GM19467 (cell line): ENCODE data around the gene ZBTB32.
"Not testable (repeated sequence)": the region's sequence is repeated elsewhere in the genome, so short reads cannot be mapped to it uniquely, and the experiment has no call there.

Experiments
- ATAC-seq: cut with Tn5 transposase; IDR thresholded peaks from one replicate; pipeline ENCODE4 v1.9.1; 2021; ENCODE audit warnings: mild to moderate bottlenecking, moderate library complexity; ENCODE audit not compliant: unreplicated experiment

ZBTB32 gene

DNA sequence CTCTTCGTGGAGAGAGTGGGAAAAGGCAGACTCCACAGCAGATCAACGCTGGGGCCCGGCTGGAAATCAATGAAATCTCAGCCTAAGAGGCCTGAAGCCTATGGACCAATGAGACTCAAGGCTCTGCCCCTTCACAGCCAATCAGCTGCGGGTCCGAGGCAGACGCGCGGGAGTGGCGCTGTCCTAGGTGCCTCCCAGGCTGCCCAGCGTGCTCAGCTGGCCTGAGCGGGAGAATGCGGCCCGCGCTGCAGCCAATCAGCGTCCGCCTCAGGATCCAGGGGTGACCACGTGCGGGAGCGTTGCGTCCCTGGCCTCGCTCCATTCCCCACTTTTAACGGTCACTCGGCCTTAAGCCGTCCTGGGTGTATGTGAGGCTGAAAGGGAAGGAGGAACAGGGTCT, at the start of gene ZBTB32:
Gene ZBTB32, plus strand, starts transcription at position 341 of the 400 bp plus-strand sequence. CDS start 10,069 bp downstream, outside the sequence.
- no peak for ATAC-seq

- ATAC-seq, result not testable (repeated sequence)
Observed at GRCh38 chr19:35654828-35655227, 49.5 kb upstream of the ZBTB32 start.

DNA sequence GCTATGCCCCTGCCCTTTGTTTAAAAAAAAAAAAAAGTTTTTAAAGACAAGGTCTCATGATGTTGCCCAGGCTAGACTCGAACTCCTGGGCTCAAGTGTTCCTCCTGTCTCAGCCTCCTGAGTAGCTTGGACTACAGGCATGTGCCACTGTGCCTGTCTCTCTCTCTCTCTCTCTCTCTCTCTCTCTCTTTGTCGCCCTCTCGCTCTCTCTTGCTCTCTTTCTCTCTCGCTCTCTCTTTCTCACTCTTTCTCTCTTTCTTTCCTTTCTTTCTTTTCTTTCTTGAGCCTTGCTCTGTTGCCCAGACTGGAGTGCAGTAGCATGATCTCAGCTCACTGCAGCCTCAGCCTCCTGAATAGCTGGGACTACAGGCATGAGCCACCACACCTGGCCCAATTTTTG, 48.8 kb upstream of the ZBTB32 start:
- ATAC-seq, result no peak

DNA sequence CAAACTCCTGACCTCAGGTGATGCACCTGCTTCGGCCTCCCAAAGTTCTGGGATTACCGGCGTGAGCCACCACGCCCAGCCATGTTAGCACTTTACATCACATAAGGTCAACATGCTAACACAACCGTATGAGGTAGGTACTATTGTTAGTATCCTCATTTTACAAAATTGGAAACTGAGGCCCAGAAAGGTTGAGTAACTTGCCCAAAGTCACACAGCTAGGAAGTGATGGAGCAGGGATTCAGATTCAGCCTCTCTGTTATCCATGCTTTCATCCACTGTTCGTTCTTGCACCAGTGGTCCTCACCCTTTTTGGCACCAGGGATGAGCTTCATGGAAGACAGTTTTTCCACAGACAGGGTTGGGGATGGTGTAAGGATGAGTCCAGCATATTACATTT, 47.7 kb upstream of the ZBTB32 start:
- ATAC-seq, result no peak

GRCh38 chr19:35657904-35658700, 46.3 kb upstream of the ZBTB32 start:
- no peak for ATAC-seq

DNA sequence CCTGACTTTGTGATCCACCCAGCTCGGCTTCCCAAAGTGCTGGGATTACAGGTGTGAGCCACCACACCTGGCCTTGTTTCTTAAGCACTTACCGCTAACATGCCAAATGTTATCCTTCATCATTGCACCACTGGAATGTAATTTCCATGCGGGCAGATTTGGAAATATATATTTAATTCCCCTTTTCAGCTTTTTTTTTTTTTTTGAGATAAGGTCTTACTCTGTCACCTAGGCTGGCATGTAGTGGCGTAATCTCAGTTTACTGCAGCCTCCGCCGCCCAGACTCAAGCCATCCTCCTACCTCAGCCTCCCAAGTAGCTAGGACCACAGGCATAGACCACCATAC, 42.4 kb upstream of the ZBTB32 start:
- no peak for ATAC-seq

DNA sequence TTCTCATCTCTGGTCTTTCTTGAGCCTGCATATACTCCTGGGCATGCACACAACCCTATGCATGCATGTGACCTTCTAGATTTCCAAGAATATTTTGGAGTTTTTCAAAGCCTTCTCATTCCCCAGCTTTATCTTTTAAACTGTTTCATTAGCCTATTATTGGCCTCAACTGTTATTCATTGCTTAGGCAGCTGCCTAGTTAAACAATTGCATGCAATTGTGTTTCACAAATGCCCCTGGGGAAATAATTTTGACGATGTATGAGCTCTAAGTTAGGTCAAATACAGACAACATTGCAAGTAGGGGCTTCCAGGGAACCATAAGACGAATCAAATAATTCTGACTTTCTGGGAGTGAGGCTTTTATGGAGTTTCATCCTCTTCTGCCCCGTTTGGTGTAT, 40.4 kb upstream of the ZBTB32 start:
- ATAC-seq, result no peak

- ATAC-seq, result no peak
Observed at GRCh38 chr19:35665157-35665556, 39.2 kb upstream of the ZBTB32 start.

DNA sequence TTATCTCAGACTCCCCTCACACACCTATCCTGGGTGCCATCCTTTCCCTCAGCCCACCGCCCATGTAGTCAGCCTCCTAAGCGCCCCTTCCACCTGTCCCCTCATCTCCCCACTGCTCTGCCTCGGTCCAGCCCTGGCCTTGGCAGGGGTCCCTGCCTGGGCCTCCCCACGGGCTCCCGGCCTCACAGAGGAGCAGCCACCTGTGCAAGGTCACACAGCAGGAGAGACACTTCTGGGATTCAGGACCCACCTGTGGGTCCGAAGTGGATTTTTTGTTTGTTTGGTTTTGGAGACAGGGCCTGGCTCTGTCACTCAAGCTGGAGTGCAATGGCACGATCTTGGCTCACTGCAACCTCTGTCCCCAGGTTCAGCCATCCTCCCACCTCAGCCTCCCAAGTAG, 38.8 kb upstream of the ZBTB32 start:
- no peak for ATAC-seq

DNA sequence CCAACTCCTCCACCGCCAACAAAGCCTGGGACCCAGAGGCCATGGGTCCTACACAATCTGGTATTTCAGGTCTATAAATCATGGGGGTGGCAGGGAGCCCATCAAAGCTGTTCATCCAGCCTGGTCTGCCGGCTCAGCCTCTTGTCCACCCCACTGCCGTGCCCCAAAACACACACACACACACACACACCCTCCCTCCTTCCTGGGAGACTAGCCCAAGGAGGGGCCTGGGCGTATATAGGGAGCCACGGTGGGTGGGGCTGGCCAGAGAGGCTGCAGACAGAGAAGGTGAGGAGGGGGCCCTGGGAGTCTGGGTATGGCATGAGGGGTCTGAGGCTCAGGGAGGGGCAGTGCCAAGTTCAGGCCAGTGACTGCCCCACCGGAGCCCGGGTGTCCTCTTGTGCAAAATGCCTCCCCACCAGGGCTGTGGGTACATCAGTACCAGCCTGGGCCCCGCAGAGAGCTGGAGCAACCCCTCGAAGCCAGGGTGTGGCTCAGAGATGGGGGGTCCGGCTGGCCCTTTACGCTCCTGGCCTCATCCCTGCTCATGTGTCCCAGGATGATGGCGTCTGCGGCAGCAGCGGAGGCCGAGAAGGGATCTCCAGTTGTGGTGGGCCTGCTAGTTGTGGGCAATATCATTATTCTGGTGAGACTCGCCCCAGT, 38.0 kb upstream of the ZBTB32 start, which contains the start of gene UPK1A:
Gene UPK1A, plus strand, starts transcription at position 267 of the 663 bp plus-strand sequence. Its CDS starts 296 bp downstream, at position 563.
- no peak for ATAC-seq

DNA sequence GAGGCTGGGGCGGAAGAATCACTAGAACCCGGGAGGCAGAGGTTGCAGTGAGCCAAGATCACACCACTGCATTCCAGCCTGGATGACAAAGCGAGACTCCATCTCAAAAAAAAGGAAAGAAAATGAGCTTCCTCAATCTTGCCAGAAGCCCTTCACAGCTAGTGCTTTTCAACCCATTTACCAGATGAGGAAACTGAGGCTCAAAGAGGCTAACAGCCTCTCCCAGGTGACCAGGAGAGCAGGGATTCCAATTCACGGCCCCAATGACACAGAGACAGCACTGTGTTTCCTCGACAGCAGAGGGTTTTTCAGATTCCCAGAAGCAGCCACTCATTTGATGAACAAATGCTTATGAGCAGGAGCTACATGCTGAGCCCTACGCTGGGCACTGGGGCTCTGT, 34.8 kb upstream of the ZBTB32 start:
- ATAC-seq, result no peak

- no peak for ATAC-seq
Observed at GRCh38 chr19:35669974-35670373, 34.4 kb upstream of the ZBTB32 start.

DNA sequence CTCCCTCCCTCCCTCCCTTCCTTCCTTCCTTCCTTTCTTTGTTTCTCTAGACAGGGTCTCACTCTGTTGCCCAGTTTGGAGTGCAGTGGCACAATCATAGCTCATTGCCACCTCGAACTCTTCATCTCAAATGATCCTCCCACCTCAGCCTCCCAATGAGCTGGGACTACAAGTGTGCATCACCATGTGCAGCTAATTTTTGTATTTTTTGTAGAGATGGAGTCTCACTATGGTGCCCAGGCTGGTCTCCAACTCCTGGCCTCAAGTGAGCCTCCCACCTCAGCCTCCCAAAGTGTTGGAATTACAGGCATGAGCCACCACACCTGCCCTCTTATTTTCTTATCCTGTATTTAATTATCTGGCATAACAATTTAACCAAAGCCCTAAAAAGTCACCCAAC, 33.7 kb upstream of the ZBTB32 start:
- ATAC-seq, result no peak

- ATAC-seq, result no peak
Observed at GRCh38 chr19:35671818-35672217, 32.5 kb upstream of the ZBTB32 start.

GRCh38 chr19:35673121-35673804, 31.1 kb upstream of the ZBTB32 start:
- ATAC-seq, result no peak

DNA sequence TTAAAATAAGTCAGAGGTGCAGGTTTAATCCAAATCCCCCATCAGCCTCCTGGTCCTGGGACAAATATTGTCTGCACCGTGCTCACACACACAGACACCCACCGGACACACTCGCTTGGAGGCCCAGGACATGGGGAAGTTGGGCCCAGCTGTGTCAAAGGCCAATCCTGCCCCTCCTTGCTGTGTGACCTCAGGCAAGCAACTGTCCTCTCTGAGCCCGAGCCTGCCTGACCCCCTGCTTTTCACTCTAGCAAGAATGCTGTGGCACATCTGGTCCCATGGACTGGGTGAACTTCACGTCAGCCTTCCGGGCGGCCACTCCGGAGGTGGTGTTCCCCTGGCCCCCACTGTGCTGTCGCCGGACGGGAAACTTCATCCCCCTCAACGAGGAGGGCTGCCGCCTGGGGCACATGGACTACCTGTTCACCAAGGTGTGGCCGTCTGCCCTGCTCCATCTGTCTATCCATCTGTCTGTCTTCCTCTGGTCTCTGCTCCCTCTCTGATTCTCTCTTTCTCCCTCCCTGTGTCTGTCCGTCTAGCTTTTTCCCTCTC, 28.7 kb upstream of the ZBTB32 start:
- ATAC-seq, result no peak

- ATAC-seq, result no peak
Observed at GRCh38 chr19:35689836-35690235, 14.5 kb upstream of the ZBTB32 start.

DNA sequence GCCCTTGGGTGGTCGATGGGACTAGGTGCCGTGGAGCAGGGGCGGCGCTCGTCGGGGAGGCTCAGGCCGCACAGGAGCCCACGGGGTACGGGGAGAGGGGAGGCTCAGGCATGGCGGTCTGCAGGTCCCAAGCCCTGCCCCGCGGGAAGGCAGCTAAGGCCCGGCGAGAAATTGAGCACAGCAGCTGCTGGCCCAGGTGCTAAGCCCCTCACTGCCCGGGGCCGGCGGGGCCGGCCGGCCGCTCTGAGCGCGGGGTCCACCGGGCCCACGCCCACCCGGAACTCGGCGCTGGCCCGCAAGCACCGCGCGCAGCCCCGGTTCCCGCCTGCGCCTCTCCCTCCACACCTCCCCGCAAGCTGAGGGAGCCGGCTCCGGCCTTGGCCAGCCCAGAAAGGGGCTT, 13.3 kb upstream of the ZBTB32 start:
- ATAC-seq, result not testable (repeated sequence)

DNA sequence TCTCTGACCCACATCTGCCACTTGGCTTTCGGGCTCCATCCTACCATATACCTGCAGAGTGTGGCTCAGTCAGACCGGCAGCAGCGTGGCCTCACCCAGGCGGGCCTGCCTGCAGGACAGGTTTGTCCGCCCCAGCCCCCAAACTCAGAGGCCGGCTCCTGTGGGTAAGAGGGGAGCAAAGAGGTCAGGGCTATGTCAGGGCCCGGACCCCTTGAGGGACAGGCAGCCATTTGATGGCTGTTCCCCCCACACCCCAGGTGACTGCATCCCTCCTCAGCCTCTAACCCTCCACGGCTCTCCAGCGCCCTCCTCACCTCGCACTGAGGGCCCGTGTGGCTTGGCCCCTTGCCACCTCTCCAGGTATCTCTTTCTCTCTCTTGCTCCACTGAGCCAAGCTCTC, 12.3 kb upstream of the ZBTB32 start:
- no peak for ATAC-seq

DNA sequence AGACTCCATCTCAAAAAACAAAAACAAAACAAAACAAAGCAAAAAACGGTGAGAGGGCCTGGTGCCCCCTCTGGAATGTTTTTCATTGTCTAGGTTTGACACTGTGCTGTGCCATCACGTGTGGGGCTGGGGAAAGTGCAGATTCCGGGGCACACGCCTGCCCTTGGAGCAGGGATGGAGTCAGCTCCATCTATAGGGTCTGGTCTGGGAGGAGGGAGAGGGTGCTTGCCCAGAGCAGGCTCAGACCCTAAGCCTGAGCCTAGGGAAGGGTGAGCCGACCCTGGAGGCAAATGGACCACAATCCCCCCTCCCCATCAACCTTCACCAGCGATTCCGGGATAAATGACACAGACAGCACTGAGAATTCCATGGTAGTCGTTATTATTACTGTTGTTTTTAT, 10.9 kb upstream of the ZBTB32 start:
- no peak for ATAC-seq

DNA sequence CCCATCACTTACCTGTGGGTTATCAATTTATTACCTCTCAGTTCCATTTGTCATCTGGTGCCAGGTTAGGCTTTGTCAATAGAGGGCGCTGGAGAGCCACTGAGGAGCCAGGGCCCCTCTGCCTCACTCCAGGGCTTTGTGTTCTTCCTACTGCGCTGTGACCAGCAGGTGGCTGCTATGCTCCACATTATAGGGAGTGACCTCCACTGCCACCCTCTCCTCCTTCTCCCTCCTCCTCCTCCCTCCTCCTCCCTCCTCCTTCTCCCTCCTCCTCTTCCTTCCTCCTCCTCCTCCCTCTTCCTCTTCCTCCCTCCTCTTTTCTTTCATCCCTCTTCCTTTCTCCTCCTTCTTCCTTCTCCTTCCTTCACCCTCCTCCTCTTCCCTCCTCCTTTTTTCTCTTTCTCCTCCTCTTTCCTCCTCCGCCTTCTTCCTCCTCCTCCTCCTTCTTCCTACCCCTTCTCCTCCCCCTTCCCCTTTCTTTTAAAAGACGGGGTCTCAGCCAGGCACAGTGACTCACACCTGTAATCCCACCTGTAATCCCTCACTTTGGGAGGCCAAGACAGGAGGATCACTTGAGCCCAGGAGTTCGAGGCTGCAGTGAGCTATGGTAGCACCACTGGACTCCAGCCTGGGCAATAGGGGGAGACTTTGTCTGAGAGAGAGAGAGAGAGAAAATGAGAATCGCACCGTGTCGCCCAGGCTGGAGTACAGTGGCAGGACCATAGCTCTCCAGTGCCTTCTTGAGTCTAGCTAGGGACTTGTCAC, 10.3 kb upstream of the ZBTB32 start:
- peak; percentile 85 for ATAC-seq
